Activated naive CD8-positive, alpha-beta T cell (primary cell): ENCODE measurements around the gene CHRNE.

Experiments used
- H3K27ac Mint-ChIP-seq: one replicate; pipeline ENCODE4 v1.8.0; 2021; ENCODE audit warnings: mixed read lengths
- H3K27me3 Mint-ChIP-seq: one replicate; pipeline ENCODE4 v1.8.0; 2021; ENCODE audit warnings: mixed read lengths
- H3K36me3 Mint-ChIP-seq: one replicate; pipeline ENCODE4 v1.8.0; 2021; ENCODE audit warnings: mixed read lengths
- H3K4me1 Mint-ChIP-seq: one replicate; pipeline ENCODE4 v1.8.0; 2021; ENCODE audit warnings: low read depth, mixed read lengths
- H3K4me3 Mint-ChIP-seq: one replicate; pipeline ENCODE4 v1.8.0; 2021; ENCODE audit warnings: mild to moderate bottlenecking, mixed read lengths
- H3K9me3 Mint-ChIP-seq: one replicate; pipeline ENCODE4 v1.8.0; 2021; ENCODE audit warnings: low read depth, mixed read lengths

Gene CHRNE

GRCh38 chr17:4944554-4945175 lies 41.8 kb upstream of the CHRNE start:
- Mint-ChIP-seq H3K27ac (peak overlapping the region; percentile 99), H3K4me1 (peaks cover 50% of the 10 kb centered on the region), H3K4me3 (peak overlapping the region; percentile 97), H3K36me3 (peaks cover 22% of the 10 kb centered on the region), H3K9me3 (no peaks in the 10 kb centered on the region), H3K27me3 (no peaks in the 10 kb centered on the region)

GRCh38 chr17:4944163-4944553 lies 41.3 kb upstream of the CHRNE start:
- peak overlapping the region; percentile 99 for H3K27ac Mint-ChIP-seq
- no peaks in the 10 kb centered on the region for H3K9me3 Mint-ChIP-seq
- peaks cover 52% of the 10 kb centered on the region for H3K4me1 Mint-ChIP-seq
- H3K4me3 Mint-ChIP-seq, result peak overlapping the region; percentile 97
- H3K27me3 Mint-ChIP-seq, result no peaks in the 10 kb centered on the region
- peaks cover 22% of the 10 kb centered on the region for H3K36me3 Mint-ChIP-seq

- Mint-ChIP-seq H3K27me3 (no peaks in the 10 kb centered on the region), H3K36me3 (peaks cover 22% of the 10 kb centered on the region)
Observed at GRCh38 chr17:4942760-4943508, 40.0 kb upstream of the CHRNE start.

GRCh38 chr17:4941319-4941610 lies 38.4 kb upstream of the CHRNE start:
- H3K4me3 Mint-ChIP-seq, result peak overlapping the region; percentile 96
- no peaks in the 10 kb centered on the region for H3K9me3 Mint-ChIP-seq
- H3K4me1 Mint-ChIP-seq, result peaks cover 63% of the 10 kb centered on the region
- no peaks in the 10 kb centered on the region for H3K27me3 Mint-ChIP-seq
- H3K27ac Mint-ChIP-seq, result peak overlapping the region; percentile 99
- peaks cover 14% of the 10 kb centered on the region for H3K36me3 Mint-ChIP-seq

More at GRCh38 chr17:4942760-4943508, 40.0 kb upstream of the CHRNE start:
- H3K4me3 Mint-ChIP-seq, result peak overlapping the region; percentile 56
- H3K9me3 Mint-ChIP-seq, result no peaks in the 10 kb centered on the region
- H3K27ac Mint-ChIP-seq, result peak overlapping the region; percentile 99
- H3K4me1 Mint-ChIP-seq, result peaks cover 60% of the 10 kb centered on the region

- Mint-ChIP-seq H3K4me1 (peaks cover 65% of the 10 kb centered on the region), H3K4me3 (peak overlapping the region; percentile 96), H3K27me3 (no peaks in the 10 kb centered on the region), H3K36me3 (peaks cover 13% of the 10 kb centered on the region), H3K27ac (peak overlapping the region; percentile 99), H3K9me3 (no peaks in the 10 kb centered on the region)
Observed at GRCh38 chr17:4940555-4941318, 37.8 kb upstream of the CHRNE start.

DNA sequence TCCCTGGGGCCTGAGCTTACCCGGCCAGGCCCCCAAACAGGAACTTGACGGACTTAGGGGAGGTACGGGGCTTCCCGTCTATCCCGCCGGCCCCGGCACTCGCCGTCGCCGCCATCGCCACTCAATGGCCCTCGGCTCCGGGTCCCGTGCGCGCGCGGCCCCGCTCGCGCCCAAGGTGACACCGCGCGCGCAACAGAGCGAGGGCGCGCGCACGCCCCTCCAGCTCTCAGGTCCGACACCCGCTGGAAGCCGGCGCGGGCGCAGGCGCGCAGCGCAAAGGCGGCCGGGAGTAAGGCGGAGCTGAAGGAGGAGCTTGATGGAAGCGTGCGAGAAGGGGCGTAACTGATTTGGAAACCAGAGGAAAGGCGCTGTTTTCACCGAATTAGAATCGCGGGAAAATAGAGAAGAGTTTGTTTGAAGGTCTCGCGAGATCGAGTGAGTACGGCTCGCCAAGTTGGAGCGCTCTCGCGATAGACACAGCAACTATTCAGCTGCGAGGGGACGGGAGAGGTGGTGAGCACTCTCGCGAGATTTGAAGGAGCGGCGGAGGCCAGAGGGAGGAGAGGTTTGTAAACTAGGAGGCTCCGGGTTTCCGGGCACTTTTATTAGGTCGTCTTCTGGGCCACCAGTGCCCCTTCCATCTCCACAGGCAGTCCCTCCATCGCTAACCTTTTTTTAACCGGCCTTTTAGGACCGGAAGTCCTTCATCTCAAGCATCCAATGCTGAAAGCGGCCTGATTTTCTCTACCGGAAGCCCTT lies 37.1 kb upstream of the CHRNE start, which contains the start of the genes RNF167 and SLC25A11:
Gene RNF167, plus strand, starts transcription at position 473 of the 759 bp plus-strand sequence. CDS start 642 bp downstream, outside the sequence.
Gene SLC25A11, minus strand, starts transcription at position 251 of the 759 bp plus-strand sequence. Its CDS starts 136 bp downstream, at position 115.
- Mint-ChIP-seq H3K27ac (peak within 1 kb of the TSS; percentile 99), H3K27me3 (no peaks in the 10 kb centered on the region), H3K9me3 (no peaks in the 10 kb centered on the region), H3K4me1 (peaks cover 57% of the 10 kb centered on the region), H3K36me3 (peaks cover 7% of the 10 kb centered on the region), H3K4me3 (peak within 1 kb of the TSS; percentile 96)

DNA sequence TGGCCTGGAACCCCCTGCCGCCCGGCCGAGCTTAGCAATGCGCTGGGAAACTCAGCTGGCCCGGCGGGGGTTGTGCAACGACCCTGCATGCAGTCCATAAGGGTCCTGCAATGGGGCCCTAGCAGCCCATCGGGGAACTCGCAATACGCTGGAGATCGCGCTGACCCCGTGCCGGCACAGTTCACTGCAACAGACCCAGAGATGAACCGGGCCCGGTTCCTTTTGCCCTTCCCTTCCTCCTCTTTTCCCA lies 36.6 kb upstream of the CHRNE start:
- Mint-ChIP-seq H3K27ac (peak overlapping the region; percentile 96), H3K4me3 (peak overlapping the region; percentile 96), H3K9me3 (no peaks in the 10 kb centered on the region), H3K4me1 (peaks cover 55% of the 10 kb centered on the region), H3K36me3 (peaks cover 6% of the 10 kb centered on the region), H3K27me3 (no peaks in the 10 kb centered on the region)

DNA sequence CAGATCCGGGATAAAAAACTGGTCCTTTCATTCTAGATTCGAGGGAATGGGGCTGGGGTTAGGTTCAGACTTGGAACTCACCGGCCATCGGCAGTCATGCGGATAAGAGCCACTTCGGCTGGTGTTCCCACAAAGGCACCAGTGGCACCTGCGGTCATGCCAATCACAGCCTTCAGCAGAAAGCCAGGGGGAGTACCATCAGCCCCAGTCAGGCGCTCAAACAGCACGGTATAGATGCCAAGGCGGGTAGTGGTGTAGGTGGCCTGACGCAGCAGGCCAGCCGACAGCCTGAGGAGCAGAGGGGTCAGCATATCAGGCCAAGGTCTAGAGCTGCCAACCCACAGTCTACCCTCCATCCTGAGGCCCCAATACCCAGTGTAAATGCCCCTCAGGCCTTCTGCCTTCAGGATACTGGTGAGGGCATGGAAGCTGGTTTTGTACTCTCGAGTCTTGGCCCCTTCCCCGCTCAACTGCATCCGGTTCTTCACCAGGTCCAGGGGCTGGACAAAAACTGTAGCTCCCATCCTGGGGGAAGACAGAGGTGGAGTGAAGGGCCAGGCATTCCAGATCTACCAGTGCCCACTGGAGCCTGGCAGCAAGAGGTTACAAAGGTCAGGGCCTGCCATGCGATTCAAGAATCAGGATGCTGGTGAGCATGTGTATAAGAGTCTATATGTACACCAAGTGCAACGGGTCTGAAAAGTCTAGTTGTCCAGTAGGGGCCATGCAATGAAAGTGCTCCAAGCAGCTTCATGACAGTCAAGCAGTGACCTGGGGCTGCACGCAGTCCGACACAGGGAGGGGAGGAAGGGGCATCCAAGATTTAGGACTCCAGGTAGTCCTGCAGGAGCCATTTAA lies 36.0 kb upstream of the CHRNE start:
- peaks cover 55% of the 10 kb centered on the region for H3K4me1 Mint-ChIP-seq
- no peaks in the 10 kb centered on the region for H3K9me3 Mint-ChIP-seq
- H3K36me3 Mint-ChIP-seq, result peaks cover 6% of the 10 kb centered on the region
- H3K4me3 Mint-ChIP-seq, result peak overlapping the region; percentile 96
- peak overlapping the region; percentile 96 for H3K27ac Mint-ChIP-seq
- no peaks in the 10 kb centered on the region for H3K27me3 Mint-ChIP-seq

DNA sequence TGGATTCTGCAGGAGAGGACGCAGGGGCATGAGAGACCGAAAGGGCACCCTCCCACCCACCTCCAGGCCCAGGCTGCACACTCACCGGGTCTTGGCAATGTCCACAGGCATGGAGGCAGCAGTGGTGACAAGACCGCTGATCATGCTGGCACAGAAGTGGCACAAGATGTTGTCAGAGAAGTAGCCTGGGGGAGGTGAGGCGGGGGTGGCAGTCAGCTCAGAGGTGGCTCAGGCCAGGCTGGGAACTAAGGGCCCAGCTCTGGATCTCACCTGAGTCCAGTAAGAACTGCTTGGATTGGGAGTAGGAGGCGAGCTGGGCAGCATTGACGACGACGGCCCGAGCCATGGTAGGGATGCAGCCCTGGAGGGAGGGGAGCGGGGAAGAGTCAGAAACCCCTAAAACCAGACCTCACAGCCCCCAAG lies 35.2 kb upstream of the CHRNE start:
- Mint-ChIP-seq H3K36me3 (peaks cover 5% of the 10 kb centered on the region), H3K27me3 (no peaks in the 10 kb centered on the region), H3K4me3 (peak overlapping the region; percentile 96), H3K4me1 (peaks cover 54% of the 10 kb centered on the region), H3K27ac (peak overlapping the region; percentile 96), H3K9me3 (no peaks in the 10 kb centered on the region)

DNA sequence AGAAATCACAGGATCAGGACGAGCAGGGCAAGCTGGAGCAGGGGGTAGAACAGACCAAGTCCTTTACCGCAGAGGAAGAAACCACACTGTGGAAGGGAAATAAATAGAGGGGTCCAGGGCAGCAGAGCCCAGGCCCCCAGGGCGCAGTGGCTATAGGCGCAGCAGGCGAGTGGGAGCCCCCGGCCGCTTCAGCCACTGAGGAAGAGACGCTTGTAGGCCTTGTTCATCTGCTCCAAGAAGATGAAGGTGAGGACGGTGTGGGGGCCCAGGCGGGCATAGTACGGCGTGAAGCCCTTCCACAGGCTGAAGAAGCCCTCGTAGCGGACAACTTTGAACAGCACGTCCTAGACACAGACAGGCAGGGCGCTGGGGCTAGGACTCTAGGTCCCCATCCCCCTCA lies 34.7 kb upstream of the CHRNE start:
- H3K36me3 Mint-ChIP-seq, result peaks cover 3% of the 10 kb centered on the region
- peak overlapping the region; percentile 96 for H3K4me3 Mint-ChIP-seq
- peaks cover 49% of the 10 kb centered on the region for H3K4me1 Mint-ChIP-seq

DNA sequence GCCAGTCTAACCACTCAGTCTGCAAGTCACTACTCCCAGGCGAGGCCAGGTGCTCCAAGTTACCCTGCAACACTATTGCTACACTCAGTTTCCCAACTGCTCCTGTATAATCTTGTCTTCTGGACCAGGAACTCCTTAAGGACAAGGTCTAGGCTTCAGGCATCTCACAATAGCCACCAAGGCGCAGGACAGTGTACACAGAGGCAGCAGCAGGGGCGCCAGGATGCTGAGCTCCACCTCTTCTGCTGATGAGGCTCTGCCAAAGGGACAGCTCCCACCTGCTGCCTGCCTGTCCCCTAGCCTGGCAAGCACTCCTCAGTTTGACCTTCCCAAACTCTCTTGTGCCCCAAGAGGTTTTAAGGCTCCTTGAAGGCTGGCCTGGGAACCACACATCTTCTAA lies 33.5 kb upstream of the CHRNE start:
- Mint-ChIP-seq H3K27me3 (no peaks in the 10 kb centered on the region), H3K4me3 (peak overlapping the region; percentile 12), H3K9me3 (no peaks in the 10 kb centered on the region), H3K4me1 (peaks cover 37% of the 10 kb centered on the region), H3K27ac (no peak overlapping the region), H3K36me3 (no peaks in the 10 kb centered on the region)

More for the DNA sequence above, 34.7 kb upstream of the CHRNE start:
- no peaks in the 10 kb centered on the region for H3K27me3 Mint-ChIP-seq
- no peak overlapping the region for H3K27ac Mint-ChIP-seq
- no peaks in the 10 kb centered on the region for H3K9me3 Mint-ChIP-seq

- no peak overlapping the region for H3K27ac Mint-ChIP-seq
- H3K27me3 Mint-ChIP-seq, result no peaks in the 10 kb centered on the region
- H3K4me1 Mint-ChIP-seq, result peaks cover 33% of the 10 kb centered on the region
- H3K4me3 Mint-ChIP-seq, result no peak overlapping the region
- H3K9me3 Mint-ChIP-seq, result no peaks in the 10 kb centered on the region
- no peaks in the 10 kb centered on the region for H3K36me3 Mint-ChIP-seq
Observed at GRCh38 chr17:4935650-4936049, 32.8 kb upstream of the CHRNE start.

DNA sequence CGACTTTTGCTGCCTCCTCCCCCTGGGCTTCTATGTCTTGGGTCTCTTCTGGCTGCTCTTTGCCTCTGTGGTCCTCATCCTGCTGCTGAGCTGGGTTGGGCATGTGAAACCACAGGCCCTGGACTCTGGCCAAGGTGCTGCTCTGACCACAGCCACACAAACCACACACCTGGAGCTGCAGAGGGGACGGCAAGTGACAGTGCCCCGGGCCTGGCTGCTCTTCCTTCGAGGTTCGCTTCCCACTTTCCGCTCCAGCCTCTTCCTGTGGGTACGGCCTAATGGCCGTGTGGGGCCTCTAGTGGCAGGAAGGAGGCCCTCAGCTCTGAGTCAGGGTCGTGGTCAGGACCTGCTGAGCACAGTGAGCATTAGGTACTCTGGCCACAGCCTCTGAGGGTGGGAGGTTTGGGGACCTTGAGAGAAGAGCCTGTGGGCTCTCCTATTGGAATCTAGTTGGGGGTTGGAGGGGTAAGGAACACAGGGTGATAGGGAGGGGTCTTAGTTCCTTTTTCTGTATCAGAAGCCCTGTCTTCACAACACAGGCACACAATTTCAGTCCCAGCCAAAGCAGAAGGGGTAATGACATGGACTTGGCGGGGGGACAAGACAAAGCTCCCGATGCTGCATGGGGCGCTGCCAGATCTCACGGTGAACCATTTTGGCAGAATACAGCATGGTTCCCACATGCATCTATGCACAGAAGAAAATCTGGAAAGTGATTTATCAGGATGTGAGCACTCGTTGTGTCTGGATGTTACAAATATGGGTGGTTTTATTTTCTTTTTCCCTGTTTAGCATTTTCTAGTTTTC lies 31.5 kb upstream of the CHRNE start:
- Mint-ChIP-seq H3K4me1 (peaks cover 33% of the 10 kb centered on the region), H3K9me3 (no peaks in the 10 kb centered on the region), H3K27ac (peak overlapping the region; percentile 34), H3K4me3 (peak overlapping the region; percentile 38), H3K36me3 (no peaks in the 10 kb centered on the region), H3K27me3 (no peaks in the 10 kb centered on the region)
